ENCODE measurements around the gene MAD1L1.

Gene MAD1L1

DNA sequence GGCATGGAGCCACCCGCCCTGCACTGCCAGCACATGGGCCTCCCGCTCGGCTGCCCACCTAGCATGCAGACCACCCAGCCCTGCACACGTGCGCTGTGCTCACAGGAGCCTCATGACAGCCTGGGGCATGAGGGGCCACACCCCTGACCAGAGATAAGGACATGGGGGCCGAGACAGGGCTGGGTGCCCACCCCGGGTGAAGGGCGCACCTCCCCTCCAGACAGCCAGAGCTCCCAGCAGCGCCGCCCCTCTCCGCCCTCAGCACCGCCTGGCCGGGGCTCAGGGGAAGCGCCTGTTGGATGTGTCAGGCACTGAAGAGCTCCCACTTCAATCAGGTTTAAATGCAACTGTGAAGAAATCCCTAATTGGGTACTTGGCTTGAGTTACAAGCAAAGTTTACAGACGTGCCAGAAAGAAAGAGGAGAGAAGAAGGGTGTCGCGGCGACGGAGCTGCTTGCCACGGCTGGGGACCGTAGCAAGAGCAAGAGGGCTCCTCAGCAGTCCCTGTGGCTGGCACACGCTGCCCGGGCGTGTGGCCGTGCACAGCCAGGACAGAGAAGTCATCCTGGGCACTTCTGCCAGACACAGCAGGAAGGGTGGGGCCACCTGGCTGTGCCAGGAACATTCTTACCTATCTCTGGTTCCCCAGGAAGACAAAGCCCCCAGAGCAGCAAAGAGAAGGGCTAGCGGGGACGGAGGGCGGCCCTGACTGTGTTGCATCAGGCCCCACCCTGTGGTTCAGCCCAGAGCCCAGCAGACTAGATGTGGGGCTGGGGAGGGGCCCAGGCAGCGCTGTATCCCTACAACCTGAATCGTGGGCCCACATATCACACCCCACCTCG is 315.3 kb downstream of the MAD1L1 start:
- no peak for DNase-seq

DNA sequence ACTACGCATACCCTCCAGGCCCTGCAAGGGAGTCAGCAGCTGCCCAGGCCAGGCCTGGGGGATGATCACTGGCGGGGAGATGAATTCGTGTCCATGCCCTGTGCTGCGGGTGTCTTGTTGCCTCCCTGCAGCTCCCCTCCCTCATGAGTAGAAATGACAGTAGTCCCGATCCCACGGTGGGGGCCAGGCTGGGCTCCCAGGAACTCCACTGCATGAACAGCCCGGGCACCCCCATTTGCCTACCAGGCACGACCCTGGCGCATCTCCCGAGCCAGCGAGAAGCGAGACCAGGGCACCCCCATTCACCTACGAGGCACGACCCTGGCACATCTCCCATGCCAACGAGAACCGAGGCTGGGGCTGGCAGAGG is 316.2 kb downstream of the MAD1L1 start:
- DNase-seq, result no peak

DNA sequence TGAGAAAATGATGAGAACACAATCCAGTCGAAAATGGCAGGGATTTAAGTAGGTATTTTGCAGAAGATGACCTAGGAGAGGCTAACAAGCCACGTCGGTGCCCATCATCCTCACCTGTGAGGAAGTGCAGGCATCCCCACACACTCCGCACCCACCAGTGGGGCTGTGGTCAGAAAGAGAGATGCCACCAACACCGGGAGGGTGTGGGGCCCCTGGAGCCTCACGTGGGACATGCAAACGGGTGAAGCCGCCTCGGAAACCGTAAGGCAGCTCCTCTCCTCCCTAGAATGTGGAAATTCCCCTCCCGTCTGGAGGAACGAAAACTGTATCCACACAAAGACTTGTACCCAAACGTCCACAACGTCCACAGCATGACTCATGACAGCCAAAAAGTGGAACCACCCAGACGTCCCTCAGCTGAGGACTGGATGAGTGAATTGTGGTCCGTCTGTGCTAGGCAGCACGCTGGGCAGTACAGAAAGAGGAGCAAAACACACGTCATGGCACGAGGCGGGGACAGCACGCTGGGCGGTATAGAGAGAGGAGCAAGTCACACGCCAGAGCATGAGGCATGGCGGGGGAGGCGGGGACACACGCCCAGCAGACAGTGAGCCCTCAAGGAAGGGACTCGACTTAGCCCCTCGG is 316.7 kb downstream of the MAD1L1 start:
- DNase-seq, result peak; percentile 16 to 76

DNA sequence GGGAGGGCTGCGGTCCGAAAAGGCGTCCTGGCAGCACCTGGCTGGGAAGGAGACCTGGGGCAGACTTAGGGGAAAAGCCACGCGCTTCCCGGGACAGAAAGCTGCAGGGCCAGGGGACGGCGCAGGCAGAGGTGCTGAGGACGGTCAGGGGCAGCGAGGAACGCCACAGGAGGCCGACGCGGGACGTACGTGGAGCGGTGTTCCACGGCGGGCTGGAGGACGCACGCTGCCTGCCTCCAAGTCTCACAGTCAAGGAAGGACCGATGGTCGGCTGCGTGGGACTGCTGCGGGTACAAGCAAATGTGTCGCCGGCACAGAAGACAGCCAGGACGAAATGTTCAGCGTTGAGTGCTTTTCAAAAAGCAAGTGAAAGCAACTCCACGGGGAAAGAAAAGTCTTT is 317.4 kb downstream of the MAD1L1 start:
- no peak for DNase-seq

DNA sequence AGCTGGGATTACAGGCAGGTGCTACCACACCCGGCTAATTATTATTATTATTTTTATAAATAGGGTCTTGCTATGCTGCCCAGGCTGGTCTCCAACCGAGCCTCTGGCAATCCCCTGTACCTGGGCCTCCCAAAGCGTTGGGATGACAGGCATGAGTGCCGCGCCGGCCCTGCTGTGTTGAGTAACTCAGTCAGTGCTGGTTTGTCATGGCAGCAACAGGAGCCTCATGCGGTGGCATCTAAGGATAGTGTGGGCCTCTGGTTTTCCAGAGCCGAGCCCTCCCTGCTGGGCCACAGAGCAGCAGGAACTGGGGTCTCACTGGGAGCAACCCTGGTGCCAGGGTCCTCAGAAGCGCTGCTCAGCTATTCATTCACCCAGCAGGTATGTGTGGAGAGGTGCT is 318.0 kb downstream of the MAD1L1 start:
- no peak for DNase-seq

DNA sequence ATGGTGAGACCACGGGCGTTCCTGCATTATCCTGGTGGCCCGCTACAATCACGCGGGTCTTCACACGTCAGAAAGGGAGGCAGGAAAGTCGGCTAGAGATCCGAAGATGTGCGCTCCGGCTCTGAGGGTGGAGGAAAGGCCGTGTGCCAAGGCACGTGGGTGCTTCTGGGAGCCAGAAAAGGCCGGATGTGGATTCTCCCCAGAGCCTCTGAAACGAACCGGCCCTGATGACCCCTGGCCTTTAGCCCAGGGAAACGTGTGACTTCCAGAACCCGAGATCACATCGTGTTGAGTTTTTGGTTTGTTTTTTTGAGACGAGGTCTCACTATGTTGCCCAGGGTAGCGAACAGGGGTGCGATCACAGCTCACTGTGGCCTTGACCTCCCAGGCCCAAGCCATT is 318.4 kb downstream of the MAD1L1 start:
- DNase-seq, result no peak

DNA sequence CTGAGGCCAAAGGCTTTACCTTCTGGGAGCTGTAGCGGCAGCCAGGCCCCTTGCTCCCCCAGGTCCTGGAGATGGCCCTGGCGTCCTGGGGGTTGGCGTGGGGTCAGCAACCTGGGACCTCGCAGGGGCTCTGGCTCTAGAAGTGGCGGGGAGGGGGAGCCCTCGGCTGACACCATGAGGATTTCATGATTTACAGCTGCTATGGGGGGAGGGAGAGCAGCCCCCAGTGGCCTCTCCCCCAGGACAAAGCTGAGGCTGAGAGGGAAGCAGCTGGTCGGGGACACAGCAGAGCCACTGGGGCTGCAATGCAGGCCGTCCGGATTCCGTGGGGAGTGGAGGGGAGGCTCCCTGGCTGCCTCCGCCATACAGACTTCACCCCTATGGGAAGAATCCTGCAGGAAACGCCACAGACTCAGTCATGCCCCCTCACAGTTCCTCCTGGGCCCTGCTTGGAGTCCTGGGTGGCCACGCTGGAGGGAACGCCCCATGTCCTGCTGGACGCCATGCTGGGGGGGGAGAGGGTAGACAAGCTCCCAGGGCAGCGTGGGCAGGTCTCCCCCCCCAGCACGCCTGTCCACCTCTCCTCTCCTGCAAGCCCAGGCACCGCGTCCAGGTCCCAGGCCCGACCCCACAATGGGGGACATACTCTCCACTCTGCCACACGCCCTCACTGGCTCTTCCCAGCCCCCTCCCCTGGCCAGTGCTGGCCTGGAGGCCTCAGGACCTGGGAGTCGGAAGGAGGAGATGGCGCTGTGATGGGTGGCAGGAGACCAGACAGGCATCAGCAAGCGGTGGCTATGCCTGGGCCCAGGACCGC is 319.1 kb downstream of the MAD1L1 start:
- DNase-seq, result no peak

DNA sequence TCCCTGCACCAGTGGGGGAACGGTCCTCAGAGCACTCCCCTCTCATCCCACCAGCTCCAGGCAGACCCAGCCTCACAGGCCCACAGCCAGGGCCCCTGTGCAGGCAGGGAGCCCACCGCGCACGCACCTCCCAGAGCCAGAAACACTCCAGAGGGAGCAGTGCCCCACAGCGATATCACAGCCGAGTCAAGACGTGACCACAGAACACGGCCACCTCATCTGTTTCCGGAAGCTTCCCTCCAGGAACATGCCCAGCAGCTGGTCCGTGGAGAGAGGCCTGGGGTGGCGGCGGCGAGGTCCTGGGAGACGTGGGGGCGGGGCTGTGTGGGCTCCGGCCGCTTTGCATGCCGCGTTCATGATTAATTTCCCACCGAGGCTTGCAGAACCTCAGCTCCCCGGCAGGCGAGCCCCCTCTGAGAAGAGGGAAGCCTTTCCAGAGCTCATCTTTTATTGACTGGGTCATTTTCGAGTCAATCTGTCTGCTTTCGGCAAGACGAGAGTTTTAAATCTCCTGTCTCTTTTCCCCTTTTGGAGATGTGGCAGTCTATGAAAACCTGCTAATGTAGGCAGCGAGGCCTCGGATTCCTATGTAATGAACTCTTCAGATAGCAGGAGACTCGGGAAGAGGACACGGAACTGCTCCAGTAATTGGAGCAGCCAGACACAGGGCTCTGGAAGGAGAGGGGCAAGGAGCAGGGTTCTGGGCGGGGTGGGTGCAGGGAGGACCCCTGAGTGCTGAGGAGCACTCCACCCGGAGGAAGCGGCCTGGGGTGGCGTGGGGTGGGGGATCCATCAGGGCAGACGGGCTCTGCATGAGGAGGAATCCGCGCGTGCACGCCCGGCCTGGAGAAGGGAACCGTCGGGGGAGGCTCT is 319.9 kb downstream of the MAD1L1 start:
- no peak for DNase-seq

DNA sequence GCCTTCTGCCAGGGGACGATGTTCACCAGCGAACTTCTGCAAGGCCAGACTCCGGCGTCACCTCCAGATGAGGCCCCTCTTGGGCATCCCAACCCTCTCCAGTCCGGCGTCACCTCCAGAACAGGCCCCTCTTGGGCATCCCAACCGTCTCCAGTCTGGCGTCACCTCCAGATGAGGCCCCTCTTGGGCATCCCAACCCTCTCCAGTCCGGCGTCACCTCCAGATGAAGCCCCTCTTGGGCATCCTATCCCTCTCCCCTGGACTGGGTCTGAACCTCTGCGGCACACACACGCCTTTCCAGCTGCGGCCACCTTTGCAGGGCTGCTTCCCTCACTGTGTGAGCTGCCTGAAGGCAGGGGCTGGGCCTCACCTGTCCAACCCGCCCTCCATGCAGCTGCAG is 321.2 kb downstream of the MAD1L1 start:
- no peak for DNase-seq

DNA sequence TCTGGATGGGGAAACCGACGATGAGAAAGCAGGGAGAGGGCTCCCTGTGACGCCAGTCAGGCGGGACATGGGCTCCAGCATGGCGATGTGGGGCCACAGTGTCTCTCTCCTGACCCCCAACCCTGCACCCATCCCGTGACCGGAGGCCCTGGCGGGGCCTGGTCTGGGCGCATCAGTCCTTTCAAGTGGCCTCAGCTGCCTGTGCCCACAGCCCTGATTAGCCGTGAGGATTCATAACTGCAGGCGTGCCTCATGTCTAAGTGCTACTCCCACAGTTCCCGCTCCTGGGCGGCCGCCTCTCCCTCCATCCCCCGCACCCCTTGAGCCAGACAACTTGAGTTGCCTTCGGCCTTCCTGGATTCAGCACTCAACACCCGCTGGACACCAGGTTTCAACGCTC is 321.9 kb downstream of the MAD1L1 start:
- DNase-seq, result no peak

DNA sequence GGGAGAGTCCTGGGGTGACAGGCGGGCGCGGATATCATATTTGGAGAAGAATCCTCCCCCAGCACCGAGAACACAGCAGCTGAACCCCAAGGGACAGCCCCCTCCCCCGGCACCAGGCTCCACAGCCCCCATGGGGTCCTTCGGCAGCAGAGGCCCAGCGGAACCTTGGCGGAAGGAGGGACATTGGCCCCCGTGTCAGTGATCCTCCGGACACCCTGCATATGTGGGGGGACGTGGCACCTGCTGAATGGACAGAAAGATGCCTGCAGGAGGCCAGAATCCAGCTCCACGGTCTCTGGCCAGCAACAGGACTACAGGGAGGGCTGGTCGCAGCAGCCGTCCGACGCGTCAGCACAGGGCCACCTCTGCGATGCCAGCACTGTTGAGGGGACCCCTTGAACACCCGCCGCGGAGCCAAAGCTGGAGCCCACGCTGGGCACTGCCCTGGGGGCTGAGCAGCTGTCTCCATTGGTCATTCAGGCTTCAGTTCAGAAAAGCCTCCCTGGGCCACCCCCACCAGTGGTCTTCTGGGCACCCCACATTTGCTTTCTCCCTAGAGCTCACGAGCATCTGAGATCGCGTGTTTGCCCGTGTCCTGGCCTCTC is 322.6 kb downstream of the MAD1L1 start:
- DNase-seq, result no peak

DNA sequence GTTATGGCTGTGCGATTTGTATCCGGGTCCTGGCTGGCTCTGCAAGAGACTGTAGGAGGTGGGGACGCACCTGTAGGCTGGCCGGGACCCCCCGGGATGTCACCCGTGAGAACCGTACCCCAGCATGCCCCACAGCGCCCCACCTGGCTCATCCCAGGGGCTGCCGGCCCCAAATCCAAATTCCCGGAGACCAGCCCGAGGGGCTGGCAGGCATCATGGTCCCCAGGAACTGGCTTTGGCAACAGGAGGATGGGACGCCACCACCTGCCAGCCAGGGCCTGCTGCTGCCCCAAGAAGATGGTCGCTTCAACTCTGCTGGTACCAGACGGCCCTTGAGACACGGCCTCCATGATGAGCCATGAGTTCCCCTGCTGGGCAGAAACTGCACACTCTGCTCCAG is 323.3 kb downstream of the MAD1L1 start:
- DNase-seq, result no peak

DNA sequence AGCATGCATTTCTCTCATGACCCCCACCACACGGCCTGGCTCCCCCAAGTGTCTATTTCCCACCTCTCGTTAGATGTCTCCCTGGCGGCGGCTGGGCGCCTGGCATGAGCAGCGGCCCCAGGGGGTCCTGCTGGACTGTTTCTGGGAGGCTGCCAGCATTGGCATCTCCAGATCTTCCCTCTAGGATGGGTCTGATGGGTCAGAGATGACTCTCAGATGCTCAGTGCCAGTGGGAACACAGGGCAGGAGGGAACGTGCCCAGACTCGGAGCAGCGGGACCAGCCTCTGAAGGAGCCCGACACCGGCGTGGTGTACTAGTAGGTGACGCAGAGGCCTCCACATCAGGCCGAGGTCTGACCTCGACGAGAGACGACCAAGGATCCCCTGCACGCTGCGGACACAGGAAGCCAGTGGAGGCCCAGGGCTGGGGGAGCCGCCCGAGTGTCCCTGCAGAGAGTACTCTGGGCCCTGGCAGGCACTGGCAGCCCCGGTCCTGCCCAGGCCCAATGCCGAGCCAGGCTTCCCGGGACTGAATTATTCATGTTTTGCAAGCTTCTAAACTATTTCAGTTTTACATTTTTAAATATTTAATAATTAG is 323.8 kb downstream of the MAD1L1 start:
- DNase-seq, result no peak

DNA sequence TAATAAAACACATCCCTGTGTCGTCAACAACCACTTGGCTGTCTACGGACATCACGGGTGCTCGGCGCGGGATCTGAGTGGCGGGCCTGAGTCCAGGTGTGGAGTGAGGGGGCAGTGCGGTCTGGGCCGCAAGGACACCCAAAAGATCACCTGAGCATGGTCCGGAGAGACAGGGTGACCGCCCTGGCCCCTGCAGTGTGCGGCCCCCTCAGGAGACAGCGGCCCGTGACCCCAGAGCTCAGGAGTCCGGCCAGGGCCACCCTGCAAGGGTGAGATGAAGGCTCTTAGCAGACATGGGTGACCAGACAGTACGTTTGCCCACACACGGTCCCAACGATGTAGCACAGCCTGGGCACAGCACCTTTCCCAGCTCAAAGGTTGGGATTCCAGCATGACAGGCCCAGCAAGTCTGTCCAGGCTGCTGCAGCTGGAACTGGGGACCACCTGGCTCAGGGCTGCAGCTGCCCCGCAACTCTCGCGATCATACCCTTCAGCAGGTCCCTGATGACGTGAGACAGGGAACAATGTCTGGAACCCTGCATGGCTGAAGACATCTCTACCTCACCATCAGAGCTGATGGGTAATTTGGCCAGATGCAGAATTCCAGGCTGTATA is 324.9 kb downstream of the MAD1L1 start:
- no peak for DNase-seq

DNA sequence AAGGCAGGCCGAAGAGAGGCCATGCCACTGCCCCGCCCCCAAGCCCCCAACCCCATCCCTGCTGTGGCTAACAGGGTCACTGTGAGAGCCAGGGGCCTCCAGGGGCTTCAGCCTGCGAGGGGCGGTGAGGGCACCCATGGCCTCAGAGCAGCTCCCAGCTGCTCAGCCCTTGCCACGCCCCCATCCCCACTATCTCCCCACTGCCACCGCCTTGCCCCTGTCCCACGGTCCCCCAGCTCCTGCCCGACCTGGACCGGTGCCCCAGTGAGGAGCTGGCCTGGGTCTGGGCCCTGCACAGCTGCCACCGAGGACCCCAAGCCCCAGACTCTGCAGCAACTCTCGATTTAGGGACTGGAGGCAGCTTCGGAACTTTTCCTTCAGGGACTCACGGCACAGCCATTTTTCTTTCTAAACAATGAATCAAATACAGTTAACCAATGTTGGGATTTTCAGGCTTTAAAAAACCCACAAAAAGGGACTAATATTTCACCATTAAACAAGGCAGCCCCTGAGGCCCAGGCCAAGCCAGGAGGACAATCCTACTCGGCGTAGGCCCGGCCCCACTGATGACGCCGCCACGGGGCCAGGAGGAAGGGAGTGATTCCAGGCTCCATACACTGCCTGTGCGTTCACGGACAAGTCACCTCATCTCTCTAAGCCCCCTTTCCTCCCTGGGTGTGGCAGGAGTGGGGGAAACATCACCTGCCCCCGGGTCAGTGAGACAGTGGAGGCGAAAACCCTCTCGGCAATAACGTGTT is 325.6 kb downstream of the MAD1L1 start:
- DNase-seq, result no peak

DNA sequence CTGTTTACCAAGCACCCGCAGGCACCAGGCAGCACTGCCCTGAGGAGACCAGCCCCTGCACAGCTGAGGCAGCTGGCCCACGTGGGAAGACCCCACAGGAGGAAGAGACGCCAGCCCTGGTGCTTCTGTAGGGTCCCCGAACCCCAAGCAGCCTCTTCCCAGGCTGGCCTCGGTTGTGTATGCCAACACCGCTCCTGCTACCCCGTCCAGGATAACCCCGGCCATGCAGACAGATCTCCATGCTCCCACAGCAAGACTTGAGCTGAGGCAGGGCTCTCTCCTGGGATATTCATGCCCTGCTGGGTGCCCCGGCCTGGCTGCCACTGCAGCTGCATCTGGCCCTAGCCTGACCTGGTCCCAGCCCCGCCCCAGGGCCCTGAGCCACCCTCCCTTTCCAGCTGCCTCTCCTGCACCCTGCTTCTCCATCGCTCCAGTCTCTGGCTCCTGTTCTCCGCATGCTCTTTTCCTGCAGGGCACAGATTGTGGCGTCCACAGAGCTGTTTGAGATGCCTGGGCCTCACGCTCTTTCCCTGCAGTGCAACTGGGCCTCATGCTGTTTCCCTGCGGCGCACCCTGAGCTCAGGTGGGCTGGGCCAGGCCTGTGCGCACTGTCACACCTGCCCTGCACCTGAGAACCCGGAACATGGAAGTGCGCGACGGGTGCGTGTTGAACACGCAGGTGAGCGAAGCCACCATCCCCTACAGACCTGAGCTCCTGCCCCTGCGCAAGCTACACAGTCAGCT is 326.5 kb downstream of the MAD1L1 start:
- no peak for DNase-seq

DNA sequence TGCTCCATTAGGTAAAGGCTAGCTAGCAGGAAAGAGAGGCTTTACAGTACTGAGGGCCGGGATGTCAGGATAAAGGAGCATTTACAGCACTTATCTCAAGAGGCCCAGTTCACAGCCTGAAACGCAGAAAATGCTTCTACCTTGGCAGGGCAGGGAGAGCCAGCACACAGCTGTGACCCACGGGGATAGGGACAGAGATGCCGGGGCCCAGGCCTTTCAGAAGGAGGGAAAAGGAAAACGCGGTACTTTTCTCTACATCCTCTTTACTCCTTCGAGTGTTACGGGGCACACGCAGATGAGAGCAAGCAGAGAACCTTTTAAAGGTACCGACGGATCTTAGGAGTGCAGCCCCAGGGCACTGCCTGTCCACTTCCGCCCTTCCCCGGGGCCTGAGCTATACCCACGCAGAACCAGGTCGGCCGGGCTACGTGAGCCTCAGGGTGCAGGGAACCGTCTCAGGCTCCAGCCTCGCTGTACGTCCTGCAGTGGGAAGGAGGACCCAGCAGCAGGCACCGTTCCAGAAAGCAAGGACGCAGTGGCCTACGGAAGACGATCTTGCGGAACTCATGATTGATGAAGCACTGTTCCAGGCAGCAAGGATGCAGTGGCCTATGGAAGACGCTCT is 330.4 kb downstream of the MAD1L1 start:
- DNase-seq, result no peak

DNA sequence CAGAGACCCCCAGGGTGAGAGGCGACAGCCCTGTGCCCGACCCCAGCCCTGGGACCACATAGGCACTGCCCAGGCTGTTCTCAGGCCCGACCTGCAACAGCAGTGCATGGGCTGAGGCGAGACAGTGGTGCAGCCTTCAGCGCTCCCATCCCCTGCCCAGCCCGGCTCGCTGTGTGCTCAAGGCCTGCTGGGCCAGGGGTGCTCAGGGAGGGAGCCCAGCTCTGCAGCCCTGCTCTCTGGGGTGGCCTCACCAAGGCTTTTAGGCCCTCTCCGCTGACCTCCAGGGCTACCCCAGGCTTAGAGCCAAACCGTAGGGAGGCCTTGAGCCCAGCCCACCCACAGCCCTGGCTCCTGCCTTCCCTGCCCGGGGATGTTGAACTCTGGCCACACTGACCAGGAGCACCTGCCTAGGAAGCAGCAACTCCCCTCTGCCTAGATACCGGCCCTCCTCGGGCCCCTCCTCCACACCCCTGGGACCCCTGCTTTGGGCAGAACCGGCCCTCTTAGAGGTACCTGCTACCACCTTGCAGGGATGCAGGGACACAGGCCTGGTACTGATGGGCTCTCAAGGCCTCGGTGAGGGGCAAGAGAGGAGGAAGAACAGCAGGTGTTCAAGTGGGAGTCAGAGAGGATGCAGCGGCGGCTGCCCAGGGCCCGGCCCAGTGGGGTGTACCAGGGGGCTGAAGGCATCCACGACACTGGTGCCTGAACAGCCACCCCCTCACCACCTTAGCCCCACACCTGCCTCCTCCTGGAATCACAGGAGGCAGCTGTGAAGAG is 331.1 kb downstream of the MAD1L1 start:
- no peak for DNase-seq

DNA sequence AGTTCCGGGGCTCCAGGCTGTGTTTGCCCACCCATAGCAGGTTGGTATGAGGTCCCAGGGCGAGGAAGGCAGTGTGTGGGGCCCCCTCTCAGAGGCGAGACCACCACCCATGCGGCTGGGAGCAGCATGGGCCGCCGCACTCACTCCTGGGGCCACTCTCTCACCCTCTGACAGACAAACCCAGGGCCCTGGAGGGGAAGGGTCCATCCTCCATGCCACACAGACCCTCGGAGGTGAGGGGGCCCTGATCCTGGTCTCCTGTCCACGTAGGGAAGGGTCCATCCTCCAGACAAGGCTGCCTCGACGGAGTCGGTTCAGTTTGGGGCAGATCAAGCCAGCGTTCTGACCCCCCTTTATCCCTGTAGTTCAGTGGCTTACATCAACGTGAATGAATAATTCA is 331.9 kb downstream of the MAD1L1 start:
- DNase-seq, result no peak

All from CD4-positive, alpha-beta T cell treated with Interleukin-4 for 1 hour (primary cell).